NCI-H69 (cell line): ENCODE data around the gene ATF1.
"Not testable (repeated sequence)": the region's sequence is repeated elsewhere in the genome, so short reads cannot be mapped to it uniquely, and the experiment has no call there.

Source experiments
- DNase-seq: peaks from one replicate; lab custom pipeline; 2025; lab: John Stamatoyannopoulos, UW

Gene ATF1

GRCh38 chr12:50799908-50800307 is 36.0 kb downstream of the ATF1 start:
- peak; percentile 29 for DNase-seq

- DNase-seq, result no peak
These were observed 39.5 kb downstream of the ATF1 start for GRCh38 chr12:50803230-50803875.

- DNase-seq, result peak; percentile 21
These were observed 42.3 kb downstream of the ATF1 start for GRCh38 chr12:50806176-50806575.

- DNase-seq, result not testable (repeated sequence)
These were observed 45.2 kb downstream of the ATF1 start for GRCh38 chr12:50809131-50809530.

- not testable (repeated sequence) for DNase-seq
These were observed 51.0 kb downstream of the ATF1 start for GRCh38 chr12:50814921-50815320.

GRCh38 chr12:50820177-50820576 is 56.3 kb downstream of the ATF1 start:
- no peak for DNase-seq

GRCh38 chr12:50822082-50822481 is 58.2 kb downstream of the ATF1 start:
- no peak for DNase-seq

- not testable (repeated sequence) for DNase-seq
These were observed 59.8 kb downstream of the ATF1 start for GRCh38 chr12:50823724-50824123.

GRCh38 chr12:50824914-50825313 is 61.0 kb downstream of the ATF1 start:
- DNase-seq, result no peak

GRCh38 chr12:50825372-50825838 is 61.5 kb downstream of the ATF1 start:
- DNase-seq, result peak; percentile 64

- DNase-seq, result no peak
These were observed 64.2 kb downstream of the ATF1 start for GRCh38 chr12:50828121-50828520.

GRCh38 chr12:50828886-50829285 is 65.0 kb downstream of the ATF1 start:
- DNase-seq, result peak; percentile 36

- DNase-seq, result not testable (repeated sequence)
These were observed 69.9 kb downstream of the ATF1 start for GRCh38 chr12:50833801-50834200.

GRCh38 chr12:50839042-50839441 is 75.1 kb downstream of the ATF1 start:
- DNase-seq, result no peak

- DNase-seq, result no peak
These were observed 77.0 kb downstream of the ATF1 start for GRCh38 chr12:50840809-50841487.

GRCh38 chr12:50841716-50842531 is 78.0 kb downstream of the ATF1 start:
- DNase-seq, result no peak

- DNase-seq, result no peak
These were observed 79.0 kb downstream of the ATF1 start, which contains the start of gene TMPRSS12 for GRCh38 chr12:50842637-50843493. Gene TMPRSS12, plus strand, starts transcription at chr12:50842926. Its CDS starts 39 bp downstream, at chr12:50842965.

- no peak for DNase-seq
These were observed 81.2 kb downstream of the ATF1 start for GRCh38 chr12:50845021-50845647.

GRCh38 chr12:50848963-50849362 is 85.1 kb downstream of the ATF1 start:
- no peak for DNase-seq

- not testable (repeated sequence) for DNase-seq
These were observed 91.3 kb downstream of the ATF1 start for GRCh38 chr12:50855218-50855617.

GRCh38 chr12:50855679-50856078 is 91.8 kb downstream of the ATF1 start:
- DNase-seq, result not testable (repeated sequence)
